T-helper 2 cell treated with Interferon-gamma antibody and Interleukin-4, amounts not matched to agents 5 μg/mL and 100 μg/mL, for 36 hours (primary cell): ENCODE measurements around the gene STK17A.
A peak's percentile ranks its signal among the peaks of the same experiment; 100 is the strongest.
"Not testable (repeated sequence)": the region's sequence is repeated elsewhere in the genome, so short reads cannot be mapped to it uniquely, and the experiment has no call there.

Source experiments
- DNase-seq: peaks from one replicate; pipeline ENCODE4 v3.0.0; 2021; ENCODE audit warnings: low spot score
- H3K27ac Mint-ChIP-seq: one replicate; pipeline ENCODE4 v1.8.0; 2021; ENCODE audit warnings: mild to moderate bottlenecking, mixed read lengths
- H3K27me3 Mint-ChIP-seq: one replicate; pipeline ENCODE4 v1.8.0; 2021; ENCODE audit warnings: low read depth, mixed read lengths
- H3K36me3 Mint-ChIP-seq: one replicate; pipeline ENCODE4 v1.8.0; 2021; ENCODE audit warnings: low read depth, mixed read lengths
- H3K4me1 Mint-ChIP-seq: one replicate; pipeline ENCODE4 v1.8.0; 2021; ENCODE audit warnings: low read depth, mixed read lengths
- H3K4me3 Mint-ChIP-seq: one replicate; pipeline ENCODE4 v1.8.0; 2022; ENCODE audit warnings: mild to moderate bottlenecking, moderate library complexity, mixed read lengths
- H3K9me3 Mint-ChIP-seq: one replicate; pipeline ENCODE4 v1.8.0; 2021; ENCODE audit warnings: mixed read lengths

STK17A gene

GRCh38 chr7:43653891-43654504, 71.1 kb downstream of the STK17A start:
- Mint-ChIP-seq H3K27ac (peak overlapping the region; percentile 38), H3K4me3 (peak overlapping the region; percentile 11), H3K36me3 (peaks cover 44% of the 10 kb centered on the region), H3K4me1 (peaks cover 63% of the 10 kb centered on the region), H3K9me3 (peaks cover 4% of the 10 kb centered on the region), H3K27me3 (no peaks in the 10 kb centered on the region)
- no peak for DNase-seq

- Mint-ChIP-seq H3K4me1 (peaks cover 60% of the 10 kb centered on the region), H3K27ac (no peak overlapping the region)
Measured at GRCh38 chr7:43655584-43655983, 72.7 kb downstream of the STK17A start.

GRCh38 chr7:43656997-43657396, 74.1 kb downstream of the STK17A start:
- peaks cover 52% of the 10 kb centered on the region for H3K4me1 Mint-ChIP-seq
- no peak overlapping the region for H3K27ac Mint-ChIP-seq
- peaks cover 44% of the 10 kb centered on the region for H3K36me3 Mint-ChIP-seq
- peaks cover 4% of the 10 kb centered on the region for H3K9me3 Mint-ChIP-seq
- no peak overlapping the region for H3K4me3 Mint-ChIP-seq
- no peak for DNase-seq
- no peaks in the 10 kb centered on the region for H3K27me3 Mint-ChIP-seq

More at GRCh38 chr7:43655584-43655983, 72.7 kb downstream of the STK17A start:
- H3K36me3 Mint-ChIP-seq = peaks cover 44% of the 10 kb centered on the region
- DNase-seq = no peak
- H3K4me3 Mint-ChIP-seq = no peak overlapping the region
- no peaks in the 10 kb centered on the region for H3K27me3 Mint-ChIP-seq
- peaks cover 4% of the 10 kb centered on the region for H3K9me3 Mint-ChIP-seq

GRCh38 chr7:43658718-43659548, 76.0 kb downstream of the STK17A start:
- peaks cover 43% of the 10 kb centered on the region for H3K4me1 Mint-ChIP-seq
- DNase-seq = peak; percentile 52

GRCh38 chr7:43659549-43659896, 76.6 kb downstream of the STK17A start:
- H3K27ac Mint-ChIP-seq = no peak overlapping the region
- DNase-seq = no peak
- H3K36me3 Mint-ChIP-seq = peaks cover 37% of the 10 kb centered on the region

More at GRCh38 chr7:43658718-43659548, 76.0 kb downstream of the STK17A start:
- Mint-ChIP-seq H3K36me3 (peaks cover 42% of the 10 kb centered on the region), H3K27ac (peak overlapping the region; percentile 82), H3K9me3 (peaks cover 4% of the 10 kb centered on the region), H3K27me3 (no peaks in the 10 kb centered on the region), H3K4me3 (peak overlapping the region; percentile 65)

GRCh38 chr7:43660141-43660540, 77.2 kb downstream of the STK17A start:
- Mint-ChIP-seq H3K4me3 (no peak overlapping the region), H3K36me3 (peaks cover 37% of the 10 kb centered on the region), H3K27me3 (no peaks in the 10 kb centered on the region), H3K4me1 (peaks cover 43% of the 10 kb centered on the region), H3K9me3 (no peaks in the 10 kb centered on the region), H3K27ac (peak overlapping the region; percentile 39)
- no peak for DNase-seq

More at GRCh38 chr7:43659549-43659896, 76.6 kb downstream of the STK17A start:
- Mint-ChIP-seq H3K9me3 (peaks cover 2% of the 10 kb centered on the region), H3K4me1 (peaks cover 40% of the 10 kb centered on the region), H3K27me3 (no peaks in the 10 kb centered on the region), H3K4me3 (no peak overlapping the region)

GRCh38 chr7:43664681-43665080, 81.8 kb downstream of the STK17A start:
- Mint-ChIP-seq H3K4me3 (no peak overlapping the region), H3K4me1 (peaks cover 33% of the 10 kb centered on the region), H3K27me3 (no peaks in the 10 kb centered on the region), H3K9me3 (peaks cover 19% of the 10 kb centered on the region), H3K36me3 (peaks cover 51% of the 10 kb centered on the region), H3K27ac (no peak overlapping the region)
- no peak for DNase-seq

- peaks cover 54% of the 10 kb centered on the region for H3K36me3 Mint-ChIP-seq
- peaks cover 31% of the 10 kb centered on the region for H3K9me3 Mint-ChIP-seq
- no peaks in the 10 kb centered on the region for H3K27me3 Mint-ChIP-seq
- no peak for DNase-seq
- no peak overlapping the region for H3K4me3 Mint-ChIP-seq
- no peak overlapping the region for H3K27ac Mint-ChIP-seq
- peaks cover 33% of the 10 kb centered on the region for H3K4me1 Mint-ChIP-seq
Measured at GRCh38 chr7:43666938-43667337, 84.0 kb downstream of the STK17A start.

GRCh38 chr7:43668035-43668434, 85.1 kb downstream of the STK17A start:
- H3K4me3 Mint-ChIP-seq = no peak overlapping the region

GRCh38 chr7:43669286-43670081, 86.6 kb downstream of the STK17A start:
- H3K27ac Mint-ChIP-seq = peak overlapping the region; percentile 85
- peaks cover 53% of the 10 kb centered on the region for H3K9me3 Mint-ChIP-seq
- peak overlapping the region; percentile 72 for H3K4me3 Mint-ChIP-seq
- peak; percentile 70 for DNase-seq
- peaks cover 44% of the 10 kb centered on the region for H3K4me1 Mint-ChIP-seq
- peaks cover 65% of the 10 kb centered on the region for H3K36me3 Mint-ChIP-seq
- no peaks in the 10 kb centered on the region for H3K27me3 Mint-ChIP-seq

More at GRCh38 chr7:43668035-43668434, 85.1 kb downstream of the STK17A start:
- H3K36me3 Mint-ChIP-seq = peaks cover 60% of the 10 kb centered on the region
- no peak overlapping the region for H3K27ac Mint-ChIP-seq
- H3K27me3 Mint-ChIP-seq = no peaks in the 10 kb centered on the region
- peaks cover 42% of the 10 kb centered on the region for H3K9me3 Mint-ChIP-seq
- no peak for DNase-seq
- peaks cover 34% of the 10 kb centered on the region for H3K4me1 Mint-ChIP-seq

GRCh38 chr7:43671521-43671920, 88.6 kb downstream of the STK17A start:
- peaks cover 41% of the 10 kb centered on the region for H3K4me1 Mint-ChIP-seq
- H3K9me3 Mint-ChIP-seq = peaks cover 59% of the 10 kb centered on the region
- H3K4me3 Mint-ChIP-seq = no peak overlapping the region
- no peak overlapping the region for H3K27ac Mint-ChIP-seq
- no peak for DNase-seq
- H3K36me3 Mint-ChIP-seq = peaks cover 59% of the 10 kb centered on the region
- H3K27me3 Mint-ChIP-seq = no peaks in the 10 kb centered on the region

- Mint-ChIP-seq H3K4me1 (peaks cover 48% of the 10 kb centered on the region), H3K36me3 (peaks cover 50% of the 10 kb centered on the region), H3K9me3 (peaks cover 43% of the 10 kb centered on the region)
- DNase-seq, H3K4me3 Mint-ChIP-seq, H3K27ac Mint-ChIP-seq, H3K27me3 Mint-ChIP-seq: not testable (repeated sequence)
Measured at GRCh38 chr7:43673243-43673976, 90.5 kb downstream of the STK17A start.
